Ishikawa (cell line): ENCODE measurements around the gene SDHD.

Experiments used
- CEBPB ChIP-seq: IDR thresholded peaks from 2 replicates; pipeline ENCODE4 v1.6.1; 2012
- CREB1 ChIP-seq: IDR thresholded peaks from 2 replicates; pipeline ENCODE4 v1.6.1; 2012; ENCODE audit warnings: low read depth
- EGR1 ChIP-seq: IDR thresholded peaks from 2 replicates; pipeline ENCODE4 v1.6.1; 2012
- EP300 ChIP-seq: IDR thresholded peaks from 2 replicates; pipeline ENCODE4 v1.6.1; 2012; ENCODE audit warnings: borderline replicate concordance
- FOXM1 ChIP-seq: IDR thresholded peaks from 2 replicates; pipeline ENCODE4 v1.6.1; 2012; ENCODE audit warnings: low read depth, borderline replicate concordance
- NFIC ChIP-seq: IDR thresholded peaks from 2 replicates; pipeline ENCODE4 v1.6.1; 2012
- RAD21 ChIP-seq: IDR thresholded peaks from 2 replicates; pipeline ENCODE4 v1.6.1; 2012; ENCODE audit warnings: low read depth
- TAF1 ChIP-seq: IDR thresholded peaks from 2 replicates; pipeline ENCODE4 v1.6.1; 2012; ENCODE audit warnings: low read depth, mild to moderate bottlenecking
- TCF12 ChIP-seq: IDR thresholded peaks from 2 replicates; pipeline ENCODE4 v1.6.1; 2012; ENCODE audit warnings: low read depth
- TEAD4 ChIP-seq: IDR thresholded peaks from 2 replicates; pipeline ENCODE4 v1.6.1; 2012
- YY1 ChIP-seq: IDR thresholded peaks from 2 replicates; pipeline ENCODE4 v1.6.1; 2012; ENCODE audit warnings: low read depth
- ZBTB7A ChIP-seq: IDR thresholded peaks from 2 replicates; pipeline ENCODE4 v1.6.1; 2012; ENCODE audit warnings: low read depth
- TF ChIP-seq, protein P1 (sequence below): IDR thresholded peaks from 2 replicates; pipeline ENCODE4 v1.6.1; 2012
- TF ChIP-seq, protein P2 (sequence below): IDR thresholded peaks from 2 replicates; pipeline ENCODE4 v1.6.1; 2012
- TF ChIP-seq, protein P3 (sequence below): IDR thresholded peaks from 2 replicates; pipeline ENCODE4 v1.6.1; 2012; ENCODE audit warnings: low read depth, mild to moderate bottlenecking

Gene SDHD

GRCh38 chr11:112134473-112134872, 47.8 kb downstream of the SDHD start:
- TF ChIP-seq ZBTB7A (no peak), EP300 (no peak), YY1 (no peak), TAF1 (no peak), CREB1 (no peak)
- TF ChIP-seq, protein P1, sequence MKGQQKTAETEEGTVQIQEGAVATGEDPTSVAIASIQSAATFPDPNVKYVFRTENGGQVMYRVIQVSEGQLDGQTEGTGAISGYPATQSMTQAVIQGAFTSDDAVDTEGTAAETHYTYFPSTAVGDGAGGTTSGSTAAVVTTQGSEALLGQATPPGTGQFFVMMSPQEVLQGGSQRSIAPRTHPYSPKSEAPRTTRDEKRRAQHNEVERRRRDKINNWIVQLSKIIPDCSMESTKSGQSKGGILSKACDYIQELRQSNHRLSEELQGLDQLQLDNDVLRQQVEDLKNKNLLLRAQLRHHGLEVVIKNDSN: no peak

- TF ChIP-seq EGR1: no peak
- no peak for TF ChIP-seq YY1
- TF ChIP-seq TEAD4: no peak
- TF ChIP-seq TAF1: no peak
- no peak for TF ChIP-seq FOXM1
- TF ChIP-seq, protein P2, sequence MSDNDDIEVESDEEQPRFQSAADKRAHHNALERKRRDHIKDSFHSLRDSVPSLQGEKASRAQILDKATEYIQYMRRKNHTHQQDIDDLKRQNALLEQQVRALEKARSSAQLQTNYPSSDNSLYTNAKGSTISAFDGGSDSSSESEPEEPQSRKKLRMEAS: no peak
- no peak for TF ChIP-seq CREB1
- no peak for TF ChIP-seq NFIC
- no peak for TF ChIP-seq ZBTB7A
- no peak for TF ChIP-seq CEBPB
- no peak for TF ChIP-seq RAD21
- no peak for TF ChIP-seq TCF12
- TF ChIP-seq EP300: no peak
- TF ChIP-seq, protein P3, sequence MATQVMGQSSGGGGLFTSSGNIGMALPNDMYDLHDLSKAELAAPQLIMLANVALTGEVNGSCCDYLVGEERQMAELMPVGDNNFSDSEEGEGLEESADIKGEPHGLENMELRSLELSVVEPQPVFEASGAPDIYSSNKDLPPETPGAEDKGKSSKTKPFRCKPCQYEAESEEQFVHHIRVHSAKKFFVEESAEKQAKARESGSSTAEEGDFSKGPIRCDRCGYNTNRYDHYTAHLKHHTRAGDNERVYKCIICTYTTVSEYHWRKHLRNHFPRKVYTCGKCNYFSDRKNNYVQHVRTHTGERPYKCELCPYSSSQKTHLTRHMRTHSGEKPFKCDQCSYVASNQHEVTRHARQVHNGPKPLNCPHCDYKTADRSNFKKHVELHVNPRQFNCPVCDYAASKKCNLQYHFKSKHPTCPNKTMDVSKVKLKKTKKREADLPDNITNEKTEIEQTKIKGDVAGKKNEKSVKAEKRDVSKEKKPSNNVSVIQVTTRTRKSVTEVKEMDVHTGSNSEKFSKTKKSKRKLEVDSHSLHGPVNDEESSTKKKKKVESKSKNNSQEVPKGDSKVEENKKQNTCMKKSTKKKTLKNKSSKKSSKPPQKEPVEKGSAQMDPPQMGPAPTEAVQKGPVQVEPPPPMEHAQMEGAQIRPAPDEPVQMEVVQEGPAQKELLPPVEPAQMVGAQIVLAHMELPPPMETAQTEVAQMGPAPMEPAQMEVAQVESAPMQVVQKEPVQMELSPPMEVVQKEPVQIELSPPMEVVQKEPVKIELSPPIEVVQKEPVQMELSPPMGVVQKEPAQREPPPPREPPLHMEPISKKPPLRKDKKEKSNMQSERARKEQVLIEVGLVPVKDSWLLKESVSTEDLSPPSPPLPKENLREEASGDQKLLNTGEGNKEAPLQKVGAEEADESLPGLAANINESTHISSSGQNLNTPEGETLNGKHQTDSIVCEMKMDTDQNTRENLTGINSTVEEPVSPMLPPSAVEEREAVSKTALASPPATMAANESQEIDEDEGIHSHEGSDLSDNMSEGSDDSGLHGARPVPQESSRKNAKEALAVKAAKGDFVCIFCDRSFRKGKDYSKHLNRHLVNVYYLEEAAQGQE: no peak
- TF ChIP-seq, protein P1: no peak
These were observed 56.9 kb downstream of the SDHD start for GRCh38 chr11:112143597-112143996.
